Measurements from ENCODE around the gene TMEM132A. TPM values are rescaled to one million over a fixed set of nuclear protein-coding genes. Genes with fewer than 3 reads are reported as not detected.

TMEM132A gene
- total and polyA plus RNA-seq, 4 donors = 0.60 to 1.6 (median 1.1) TPM

- WGBS = 45% methylated on average over 17 of the region's 17 CpGs
- H3K9ac ChIP-seq (ENCODE audit: low read depth in 1 of 2, low read length in 2 of 2) = peak overlapping the region in 1 of 2 donors; percentile 30
These were observed 8.9 kb upstream of the TMEM132A start for GRCh38 chr11:60915248-60915914.

GRCh38 chr11:60916669-60917206, 7.5 kb upstream of the TMEM132A start:
- Histone ChIP-seq H3K36me3 (ENCODE audit: control insufficient read depth in 4 of 4, insufficient read depth in 3 of 4, low read depth in 1 of 4, low read length in 3 of 4) (peaks cover 7 to 20% (median 16%) of the 10 kb centered on the region in 4 donors), H3K27ac (ENCODE audit: low read depth in 1 of 2, low read length in 2 of 2) (no peak overlapping the region), H3K9ac (ENCODE audit: low read depth in 1 of 2, low read length in 2 of 2) (no peak overlapping the region), H3K4me1 (ENCODE audit: control insufficient read depth in 4 of 4, insufficient read depth in 4 of 4, low read length in 3 of 4) (peaks cover 6 to 23% (median 12%) of the 10 kb centered on the region in 4 donors), H3K9me3 (ENCODE audit: control insufficient read depth in 4 of 4, low read length in 3 of 4) (no peaks in the 10 kb centered on the region), H3K27me3 (ENCODE audit: control insufficient read depth in 4 of 4, insufficient read depth in 4 of 4, low read length in 3 of 4) (no peaks in the 10 kb centered on the region), H3K4me3 (ENCODE audit: low read depth in 1 of 3, low read length in 3 of 3) (no peak overlapping the region)
- TF ChIP-seq JUND (IDR thresholded peaks at IDR 0.05) (no peak), FOXA2 (IDR thresholded peaks at IDR 0.05) (no peak), RXRA (IDR thresholded peaks at IDR 0.05) (no peak), REST (IDR thresholded peaks at IDR 0.05) (no peak), CTCF (IDR thresholded peaks at IDR 0.05; ENCODE audit: low read depth, low read length, missing input control) (no peak), HNF4G (IDR thresholded peaks at IDR 0.05) (no peak), MAX (IDR thresholded peaks at IDR 0.05) (no peak), HNF4A (conservative IDR thresholded peaks at IDR 0.05) (no peak)
- 86% methylated on average over 3 of the region's 3 CpGs for WGBS
- DNase-seq (ENCODE audit: low spot score) = no peak

More at GRCh38 chr11:60915248-60915914, 8.9 kb upstream of the TMEM132A start:
- Histone ChIP-seq H3K4me3 (ENCODE audit: low read depth in 1 of 3, low read length in 3 of 3) (peak overlapping the region in 2 of 3 donors; percentile 64 to 77), H3K9me3 (ENCODE audit: control insufficient read depth in 4 of 4, low read length in 3 of 4) (no peaks in the 10 kb centered on the region), H3K4me1 (ENCODE audit: control insufficient read depth in 4 of 4, insufficient read depth in 4 of 4, low read length in 3 of 4) (peaks cover 6 to 23% (median 14%) of the 10 kb centered on the region in 4 donors), H3K36me3 (ENCODE audit: control insufficient read depth in 4 of 4, insufficient read depth in 3 of 4, low read depth in 1 of 4, low read length in 3 of 4) (peaks cover 1 to 7% (median 6%) of the 10 kb centered on the region in 4 donors), H3K27ac (ENCODE audit: low read depth in 1 of 2, low read length in 2 of 2) (no peak overlapping the region), H3K27me3 (ENCODE audit: control insufficient read depth in 4 of 4, insufficient read depth in 4 of 4, low read length in 3 of 4) (no peaks in the 10 kb centered on the region)
- no peak for TF ChIP-seq YY1 (IDR thresholded peaks at IDR 0.05)
- TF ChIP-seq RAD21 (IDR thresholded peaks at IDR 0.05) = peak; percentile 27 to 30
- DNase-seq (ENCODE audit: low spot score) = no peak

- no peak for DNase-seq (ENCODE audit: low spot score)
- WGBS = 97% methylated on average over 1 of the region's 1 CpG
- H3K27me3 ChIP-seq (ENCODE audit: control insufficient read depth in 4 of 4, insufficient read depth in 4 of 4, low read length in 3 of 4) = no peaks in the 10 kb centered on the region
- H3K4me1 ChIP-seq (ENCODE audit: control insufficient read depth in 4 of 4, insufficient read depth in 4 of 4, low read length in 3 of 4) = peaks cover 6 to 23% (median 12%) of the 10 kb centered on the region in 4 donors
- TF ChIP-seq HNF4G (IDR thresholded peaks at IDR 0.05) = no peak
- H3K36me3 ChIP-seq (ENCODE audit: control insufficient read depth in 4 of 4, insufficient read depth in 3 of 4, low read depth in 1 of 4, low read length in 3 of 4) = peaks cover 8 to 25% (median 17%) of the 10 kb centered on the region in 4 donors
- H3K27ac ChIP-seq (ENCODE audit: low read depth in 1 of 2, low read length in 2 of 2) = no peak overlapping the region
- no peak overlapping the region for H3K9ac ChIP-seq (ENCODE audit: low read depth in 1 of 2, low read length in 2 of 2)
- no peak overlapping the region for H3K4me3 ChIP-seq (ENCODE audit: low read depth in 1 of 3, low read length in 3 of 3)
- H3K9me3 ChIP-seq (ENCODE audit: control insufficient read depth in 4 of 4, low read length in 3 of 4) = no peaks in the 10 kb centered on the region
These were observed 7.0 kb upstream of the TMEM132A start for GRCh38 chr11:60917267-60917666.
